Activated T-helper 17 cell treated with anti-CD3 and anti-CD28 coated beads, Interleukin-2, amount 50 U/mL, for 72 hours (primary cell): ENCODE results near the gene DNAL4. TPM values are rescaled to one million over a fixed set of nuclear protein-coding genes. Genes with fewer than 3 reads are reported as not detected.

Source experiments
- ATAC-seq: fragments of 150-1000 bp; cut with Tn5 transposase; replicated peaks from 2 replicates; pipeline ENCODE4 v1.10.0; 2021; ENCODE audit warnings: mild to moderate bottlenecking, moderate library complexity
- H3K27ac Mint-ChIP-seq: one replicate; pipeline ENCODE4 v1.8.0; 2022; ENCODE audit warnings: mixed read lengths
- H3K27me3 Mint-ChIP-seq: one replicate; pipeline ENCODE4 v1.8.0; 2022; ENCODE audit warnings: mixed read lengths
- H3K36me3 Mint-ChIP-seq: one replicate; pipeline ENCODE4 v1.8.0; 2022; ENCODE audit warnings: low read depth, mild to moderate bottlenecking, mixed read lengths
- H3K4me1 Mint-ChIP-seq: one replicate; pipeline ENCODE4 v1.8.0; 2022; ENCODE audit warnings: mixed read lengths
- H3K4me3 Mint-ChIP-seq: one replicate; pipeline ENCODE4 v1.8.0; 2022; ENCODE audit warnings: mild to moderate bottlenecking, mixed read lengths
- H3K9me3 Mint-ChIP-seq: one replicate; pipeline ENCODE4 v1.8.0; 2022; ENCODE audit warnings: mixed read lengths
- total RNA-seq, 2 donors: library from RNA; stranded (reverse); gene quantifications; one replicate each; pipeline ENCODE4 v1.2.3, GENCODE V29; 2022

Gene DNAL4
- total RNA-seq, 2 donors from 2014 or later: 5.0 to 5.2 TPM

DNA sequence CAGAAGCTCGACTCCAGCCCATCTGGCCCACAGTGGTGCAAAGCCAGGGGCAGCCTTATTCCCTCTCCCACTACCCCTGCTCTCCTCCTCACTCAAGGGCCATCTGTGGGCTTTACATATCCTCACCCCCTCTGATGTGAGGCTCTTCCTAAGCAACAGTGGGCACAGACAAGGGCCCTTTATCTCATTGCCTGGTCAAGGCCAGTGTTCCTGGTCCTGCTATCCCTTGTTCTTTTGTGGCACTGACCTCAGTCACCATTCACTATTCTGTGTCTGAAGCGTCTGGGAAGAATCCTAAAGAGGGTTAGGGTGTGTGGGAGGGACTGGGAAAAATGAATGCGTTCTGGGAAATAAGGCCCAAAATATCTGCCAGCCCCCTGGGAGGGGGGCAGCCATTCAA is 7.3 kb downstream of the DNAL4 start:
- Mint-ChIP-seq H3K9me3 (no peaks in the 10 kb centered on the region), H3K4me3 (no peak overlapping the region), H3K36me3 (peaks cover under 1% of the 10 kb centered on the region), H3K27me3 (no peaks in the 10 kb centered on the region), H3K4me1 (no peaks in the 10 kb centered on the region), H3K27ac (no peak overlapping the region)
- no peak for ATAC-seq

DNA sequence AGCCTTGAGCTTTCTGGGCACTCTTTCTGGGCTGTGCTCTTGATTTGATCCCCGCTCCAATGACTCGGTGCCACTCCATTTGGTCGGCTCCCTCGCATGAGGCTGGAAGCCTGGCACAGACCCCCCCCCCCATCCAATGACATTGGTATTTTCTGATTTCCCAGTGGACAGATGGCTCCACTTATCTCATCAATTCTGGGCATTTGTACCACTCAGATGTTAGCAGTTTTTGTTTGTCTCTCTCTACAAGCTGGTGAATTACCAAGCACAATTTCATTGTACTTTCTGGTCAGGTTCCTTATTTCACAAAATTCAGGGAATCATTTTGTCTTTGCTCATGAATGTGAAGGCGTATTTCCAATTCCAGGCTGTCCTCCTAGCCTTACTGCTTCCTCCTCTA is 9.1 kb downstream of the DNAL4 start:
- Mint-ChIP-seq H3K36me3 (peaks cover 5% of the 10 kb centered on the region), H3K27ac (peak overlapping the region; percentile 12), H3K9me3 (no peaks in the 10 kb centered on the region), H3K4me1 (no peaks in the 10 kb centered on the region), H3K4me3 (no peak overlapping the region), H3K27me3 (no peaks in the 10 kb centered on the region)
- ATAC-seq: no peak

GRCh38 chr22:38784035-38784434 is 9.9 kb downstream of the DNAL4 start:
- H3K27me3 Mint-ChIP-seq: no peaks in the 10 kb centered on the region
- peaks cover 5% of the 10 kb centered on the region for H3K36me3 Mint-ChIP-seq
- H3K4me3 Mint-ChIP-seq: no peak overlapping the region
- no peaks in the 10 kb centered on the region for H3K9me3 Mint-ChIP-seq
- no peak overlapping the region for H3K27ac Mint-ChIP-seq
- no peaks in the 10 kb centered on the region for H3K4me1 Mint-ChIP-seq
- no peak for ATAC-seq

- H3K27me3 Mint-ChIP-seq: no peaks in the 10 kb centered on the region
- H3K4me3 Mint-ChIP-seq: no peak overlapping the region
- ATAC-seq: no peak
- H3K27ac Mint-ChIP-seq: peak overlapping the region; percentile 51
- H3K9me3 Mint-ChIP-seq: no peaks in the 10 kb centered on the region
- H3K4me1 Mint-ChIP-seq: no peaks in the 10 kb centered on the region
- H3K36me3 Mint-ChIP-seq: peaks cover 5% of the 10 kb centered on the region
Observed at GRCh38 chr22:38783095-38783615, 10.8 kb downstream of the DNAL4 start.

- Mint-ChIP-seq H3K9me3 (no peaks in the 10 kb centered on the region), H3K27ac (peak overlapping the region; percentile 51)
Observed at GRCh38 chr22:38782402-38783094, 11.4 kb downstream of the DNAL4 start.

GRCh38 chr22:38781033-38781432 is 12.9 kb downstream of the DNAL4 start:
- no peak for ATAC-seq
- Mint-ChIP-seq H3K9me3 (no peaks in the 10 kb centered on the region), H3K4me3 (no peak overlapping the region), H3K36me3 (peaks cover 5% of the 10 kb centered on the region), H3K27me3 (no peaks in the 10 kb centered on the region), H3K27ac (no peak overlapping the region), H3K4me1 (no peaks in the 10 kb centered on the region)

More at GRCh38 chr22:38782402-38783094, 11.4 kb downstream of the DNAL4 start:
- peaks cover 5% of the 10 kb centered on the region for H3K36me3 Mint-ChIP-seq
- ATAC-seq: peak; percentile 67
- no peaks in the 10 kb centered on the region for H3K27me3 Mint-ChIP-seq
- H3K4me1 Mint-ChIP-seq: no peaks in the 10 kb centered on the region
- no peak overlapping the region for H3K4me3 Mint-ChIP-seq

DNA sequence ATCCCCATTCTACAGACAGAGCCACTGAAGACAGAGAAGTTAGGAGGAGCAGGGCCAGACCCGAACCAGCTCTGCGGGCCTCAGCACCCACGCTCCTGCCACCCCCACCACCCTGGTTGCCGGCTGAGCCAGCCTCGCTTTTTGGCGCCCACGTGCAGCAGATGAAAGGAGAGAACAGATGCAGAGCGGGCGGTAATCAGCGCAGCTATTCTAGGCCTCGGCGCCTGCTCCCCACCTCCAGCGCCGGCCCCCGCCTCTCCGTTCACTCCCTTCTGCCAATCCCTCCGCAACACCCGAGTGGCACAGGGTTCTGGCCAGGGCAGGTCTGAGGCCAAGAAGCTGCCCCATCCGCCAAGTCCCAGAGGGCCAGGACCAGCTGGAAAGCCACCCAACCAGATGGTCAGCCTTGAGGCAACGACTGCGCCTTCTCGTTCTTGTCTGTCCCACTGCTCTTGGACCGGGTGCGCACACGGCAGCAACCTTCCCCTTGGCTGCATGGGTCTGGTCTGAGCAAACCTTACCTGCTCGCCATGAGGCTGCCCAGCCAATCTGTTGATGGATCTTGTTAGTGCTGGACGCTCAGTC is 16.8 kb downstream of the DNAL4 start:
- no peak overlapping the region for H3K27ac Mint-ChIP-seq
- H3K27me3 Mint-ChIP-seq: no peaks in the 10 kb centered on the region
- H3K4me1 Mint-ChIP-seq: peaks cover 4% of the 10 kb centered on the region

DNA sequence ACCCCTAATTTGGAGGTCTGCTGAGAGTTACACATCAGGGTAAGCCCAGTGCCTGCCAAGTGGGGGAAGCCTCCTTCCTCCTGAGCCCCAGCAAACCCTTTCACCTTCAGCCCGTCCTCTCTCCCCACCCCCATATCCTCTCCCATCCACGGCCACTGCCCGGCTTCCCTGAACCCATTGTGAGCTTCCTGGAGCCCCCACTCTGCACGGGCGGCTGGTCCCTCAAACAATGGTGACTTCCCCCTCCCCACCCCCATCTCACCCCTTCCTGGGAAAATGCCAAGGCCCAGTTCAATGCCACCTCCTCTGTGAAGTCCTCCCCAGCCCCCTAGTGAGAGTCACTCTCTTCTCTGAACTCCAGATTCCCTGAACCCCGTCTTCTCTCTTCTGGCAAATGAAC is 17.9 kb downstream of the DNAL4 start:
- H3K9me3 Mint-ChIP-seq: no peaks in the 10 kb centered on the region
- H3K27me3 Mint-ChIP-seq: no peaks in the 10 kb centered on the region
- no peak overlapping the region for H3K27ac Mint-ChIP-seq
- H3K4me3 Mint-ChIP-seq: no peak overlapping the region
- H3K36me3 Mint-ChIP-seq: no peaks in the 10 kb centered on the region
- no peak for ATAC-seq
- H3K4me1 Mint-ChIP-seq: peaks cover 4% of the 10 kb centered on the region

More for the DNA sequence above, 16.8 kb downstream of the DNAL4 start:
- H3K4me3 Mint-ChIP-seq: no peak overlapping the region
- H3K36me3 Mint-ChIP-seq: peaks cover 5% of the 10 kb centered on the region
- no peak for ATAC-seq
- no peaks in the 10 kb centered on the region for H3K9me3 Mint-ChIP-seq

- Mint-ChIP-seq H3K27ac (peak overlapping the region; percentile 74), H3K4me1 (peaks cover 4% of the 10 kb centered on the region), H3K4me3 (no peak overlapping the region), H3K27me3 (no peaks in the 10 kb centered on the region), H3K36me3 (no peaks in the 10 kb centered on the region), H3K9me3 (no peaks in the 10 kb centered on the region)
- ATAC-seq: no peak
Observed at GRCh38 chr22:38775656-38776055, 18.3 kb downstream of the DNAL4 start.

- Mint-ChIP-seq H3K36me3 (no peaks in the 10 kb centered on the region), H3K27ac (no peak overlapping the region), H3K4me1 (peaks cover 4% of the 10 kb centered on the region), H3K9me3 (no peaks in the 10 kb centered on the region), H3K27me3 (no peaks in the 10 kb centered on the region), H3K4me3 (no peak overlapping the region)
- ATAC-seq: no peak
Observed at GRCh38 chr22:38774496-38775166, 19.3 kb downstream of the DNAL4 start.

- H3K27me3 Mint-ChIP-seq: no peaks in the 10 kb centered on the region
- no peaks in the 10 kb centered on the region for H3K9me3 Mint-ChIP-seq
- no peak overlapping the region for H3K27ac Mint-ChIP-seq
- H3K4me3 Mint-ChIP-seq: no peak overlapping the region
- H3K36me3 Mint-ChIP-seq: no peaks in the 10 kb centered on the region
- ATAC-seq: no peak
- peaks cover 4% of the 10 kb centered on the region for H3K4me1 Mint-ChIP-seq
Observed at GRCh38 chr22:38773363-38773946, 20.5 kb downstream of the DNAL4 start.

DNA sequence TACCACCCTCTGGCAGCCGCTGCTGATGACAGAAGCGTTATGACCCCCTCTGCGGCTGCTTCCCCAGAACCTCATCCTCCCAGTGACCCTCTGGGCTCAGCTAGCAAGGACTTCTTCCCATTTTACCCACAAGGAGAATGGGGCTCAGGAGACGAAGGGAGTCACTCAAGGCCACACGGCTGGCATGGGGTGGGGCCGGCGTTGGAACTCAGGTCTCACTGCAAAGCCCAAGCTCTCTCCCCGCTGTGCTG is 21.4 kb downstream of the DNAL4 start:
- Mint-ChIP-seq H3K27ac (no peak overlapping the region), H3K27me3 (no peaks in the 10 kb centered on the region), H3K36me3 (no peaks in the 10 kb centered on the region), H3K4me3 (no peak overlapping the region), H3K9me3 (no peaks in the 10 kb centered on the region), H3K4me1 (peaks cover 4% of the 10 kb centered on the region)
- no peak for ATAC-seq

- no peak overlapping the region for H3K4me3 Mint-ChIP-seq
- no peak overlapping the region for H3K27ac Mint-ChIP-seq
- H3K4me1 Mint-ChIP-seq: peaks cover 4% of the 10 kb centered on the region
- H3K36me3 Mint-ChIP-seq: no peaks in the 10 kb centered on the region
- no peaks in the 10 kb centered on the region for H3K27me3 Mint-ChIP-seq
- H3K9me3 Mint-ChIP-seq: no peaks in the 10 kb centered on the region
- no peak for ATAC-seq
Observed at GRCh38 chr22:38770257-38770949, 23.5 kb downstream of the DNAL4 start.

DNA sequence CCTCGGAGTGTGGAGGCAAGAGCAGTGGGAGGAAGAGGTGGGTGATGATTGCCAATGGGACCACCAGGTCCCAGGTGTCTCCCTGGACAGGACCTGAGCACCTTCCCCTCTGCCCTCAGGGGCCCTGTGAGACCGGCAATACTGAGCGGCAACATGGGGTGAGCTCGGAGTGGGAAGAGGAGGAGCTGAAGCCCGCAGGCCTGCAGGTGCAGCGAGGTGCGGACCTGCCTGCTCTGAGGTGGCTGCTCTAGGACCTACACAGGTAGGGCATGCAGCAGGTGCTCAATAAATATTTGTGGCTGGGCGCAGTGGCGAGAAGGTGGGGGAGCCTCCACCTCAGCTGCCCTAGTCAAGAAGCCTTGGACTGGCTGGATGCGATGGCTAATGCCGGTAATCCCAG is 25.9 kb downstream of the DNAL4 start:
- Mint-ChIP-seq H3K9me3 (no peaks in the 10 kb centered on the region), H3K27me3 (no peaks in the 10 kb centered on the region)
- no peak for ATAC-seq

More for the DNA sequence above, 25.9 kb downstream of the DNAL4 start:
- Mint-ChIP-seq H3K27ac (no peak overlapping the region), H3K36me3 (no peaks in the 10 kb centered on the region), H3K4me3 (no peak overlapping the region), H3K4me1 (no peaks in the 10 kb centered on the region)
